Measurements from ENCODE around the gene AGAP1.

AGAP1 gene

GRCh38 chr2:236046715-236047114 lies 552.9 kb downstream of the AGAP1 start:
- H3K4me3 ChIP-seq (ENCODE audit: low read depth, low read length): no peak overlapping the region
- no peak for DNase-seq (ENCODE audit: low read depth)
- no peak for TF ChIP-seq CTCF (IDR thresholded peaks at IDR 0.05; ENCODE audit: insufficient read depth, low read depth, low read length, missing control alignments)

- no peak for DNase-seq (ENCODE audit: low read depth)
- no peak overlapping the region for H3K4me3 ChIP-seq (ENCODE audit: low read depth, low read length)
- TF ChIP-seq CTCF (IDR thresholded peaks at IDR 0.05; ENCODE audit: insufficient read depth, low read depth, low read length, missing control alignments): no peak
Measured at GRCh38 chr2:236047176-236047575, 553.3 kb downstream of the AGAP1 start.

GRCh38 chr2:236047886-236048540 lies 554.2 kb downstream of the AGAP1 start:
- H3K4me3 ChIP-seq (ENCODE audit: low read depth, low read length): no peak overlapping the region
- DNase-seq (ENCODE audit: low read depth): no peak
- no peak for TF ChIP-seq CTCF (IDR thresholded peaks at IDR 0.05; ENCODE audit: insufficient read depth, low read depth, low read length, missing control alignments)

GRCh38 chr2:236049981-236050380 lies 556.1 kb downstream of the AGAP1 start:
- H3K4me3 ChIP-seq (ENCODE audit: low read depth, low read length): no peak overlapping the region
- no peak for TF ChIP-seq CTCF (IDR thresholded peaks at IDR 0.05; ENCODE audit: insufficient read depth, low read depth, low read length, missing control alignments)
- peak; percentile 32 for DNase-seq (ENCODE audit: low read depth)

DNA sequence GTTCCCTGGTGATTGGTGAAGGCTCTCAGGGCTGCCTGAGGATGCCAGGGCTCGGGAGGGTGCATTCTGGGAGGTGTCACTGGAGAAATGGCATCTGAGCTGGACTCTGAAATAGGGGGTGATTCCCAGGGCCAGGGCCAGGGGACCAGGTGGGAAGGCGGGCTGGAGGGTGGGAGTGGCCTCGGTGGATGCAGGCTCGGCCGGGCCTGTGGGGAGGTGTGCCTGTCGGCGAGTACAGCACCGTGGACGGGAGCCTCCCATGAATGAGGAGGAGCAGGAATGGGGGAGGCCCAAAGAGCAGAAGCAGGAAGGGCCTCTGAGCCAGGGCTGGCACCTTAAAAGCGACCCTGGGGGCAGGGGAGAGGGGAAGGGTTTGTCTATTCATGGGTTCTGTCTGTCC lies 557.5 kb downstream of the AGAP1 start:
- no peak for TF ChIP-seq CTCF (IDR thresholded peaks at IDR 0.05; ENCODE audit: insufficient read depth, low read depth, low read length, missing control alignments)
- no peak for DNase-seq (ENCODE audit: low read depth)
- H3K4me3 ChIP-seq (ENCODE audit: low read depth, low read length): no peak overlapping the region

- H3K4me3 ChIP-seq (ENCODE audit: low read depth, low read length): no peak overlapping the region
- TF ChIP-seq CTCF (IDR thresholded peaks at IDR 0.05; ENCODE audit: insufficient read depth, low read depth, low read length, missing control alignments): no peak
- DNase-seq (ENCODE audit: low read depth): no peak
Measured at GRCh38 chr2:236051806-236052205, 558.0 kb downstream of the AGAP1 start.

GRCh38 chr2:236052206-236052605 lies 558.4 kb downstream of the AGAP1 start:
- no peak for DNase-seq (ENCODE audit: low read depth)

More at GRCh38 chr2:236052206-236052605, 558.4 kb downstream of the AGAP1 start:
- no peak overlapping the region for H3K4me3 ChIP-seq (ENCODE audit: low read depth, low read length)
- TF ChIP-seq CTCF (IDR thresholded peaks at IDR 0.05; ENCODE audit: insufficient read depth, low read depth, low read length, missing control alignments): no peak

Measured in GM12865 (cell line).